Measurements from ENCODE around the gene RASAL1.

GRCh38 chr12:113111247-113111646 is 24.3 kb downstream of the RASAL1 start:
- no peak for TF ChIP-seq POLR2A (IDR thresholded peaks at IDR 0.05)
- TF ChIP-seq, protein P1, sequence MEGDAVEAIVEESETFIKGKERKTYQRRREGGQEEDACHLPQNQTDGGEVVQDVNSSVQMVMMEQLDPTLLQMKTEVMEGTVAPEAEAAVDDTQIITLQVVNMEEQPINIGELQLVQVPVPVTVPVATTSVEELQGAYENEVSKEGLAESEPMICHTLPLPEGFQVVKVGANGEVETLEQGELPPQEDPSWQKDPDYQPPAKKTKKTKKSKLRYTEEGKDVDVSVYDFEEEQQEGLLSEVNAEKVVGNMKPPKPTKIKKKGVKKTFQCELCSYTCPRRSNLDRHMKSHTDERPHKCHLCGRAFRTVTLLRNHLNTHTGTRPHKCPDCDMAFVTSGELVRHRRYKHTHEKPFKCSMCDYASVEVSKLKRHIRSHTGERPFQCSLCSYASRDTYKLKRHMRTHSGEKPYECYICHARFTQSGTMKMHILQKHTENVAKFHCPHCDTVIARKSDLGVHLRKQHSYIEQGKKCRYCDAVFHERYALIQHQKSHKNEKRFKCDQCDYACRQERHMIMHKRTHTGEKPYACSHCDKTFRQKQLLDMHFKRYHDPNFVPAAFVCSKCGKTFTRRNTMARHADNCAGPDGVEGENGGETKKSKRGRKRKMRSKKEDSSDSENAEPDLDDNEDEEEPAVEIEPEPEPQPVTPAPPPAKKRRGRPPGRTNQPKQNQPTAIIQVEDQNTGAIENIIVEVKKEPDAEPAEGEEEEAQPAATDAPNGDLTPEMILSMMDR (IDR thresholded peaks at IDR 0.05): no peak

Measured in esophagus squamous epithelium (tissue), 4 donors.